ENCODE data around the gene GP1BB. TPM values are rescaled to one million over a fixed set of nuclear protein-coding genes. Genes with fewer than 3 reads are reported as not detected.

Gene GP1BB
- total RNA-seq, 1 donor: 1.8 TPM

DNA sequence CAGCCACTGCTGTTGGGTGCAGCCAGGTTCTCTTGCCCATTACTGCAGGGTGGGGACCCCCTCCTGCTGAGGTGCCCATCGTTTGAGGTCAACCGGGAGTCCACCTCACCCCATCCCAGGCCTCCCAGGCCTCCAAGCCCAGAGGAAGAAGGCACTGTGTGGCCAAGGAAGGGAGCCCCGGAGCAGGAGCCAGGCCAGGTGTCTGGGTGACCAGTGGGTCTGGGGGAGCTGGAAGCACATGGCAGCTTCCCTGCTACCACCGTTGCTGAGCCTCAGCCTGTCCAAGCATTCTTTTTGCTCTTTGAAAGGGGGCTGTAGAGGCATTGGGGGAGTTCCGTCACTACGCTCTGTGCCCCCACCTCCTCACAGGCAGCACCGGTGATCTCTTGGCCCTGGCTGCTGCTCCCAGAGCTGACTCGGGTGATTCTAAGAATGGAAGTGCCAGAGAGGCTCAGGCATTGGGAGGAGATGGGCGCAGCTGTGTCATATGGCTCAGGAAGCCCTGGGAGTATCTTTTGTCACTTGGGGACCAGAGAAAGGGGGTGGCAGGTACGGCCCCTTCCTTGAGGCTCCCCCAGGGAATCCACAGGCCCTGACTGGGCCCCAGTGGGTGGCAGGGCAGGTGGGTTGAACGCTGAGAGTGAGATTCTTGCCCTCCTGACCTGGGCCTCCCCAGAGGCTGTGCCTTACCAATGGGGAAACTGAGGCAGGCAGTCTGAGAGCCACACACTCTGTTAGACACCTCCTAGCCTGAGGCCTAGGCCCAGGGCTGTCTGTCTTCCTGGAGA lies 7.1 kb upstream of the GP1BB start:
- Histone ChIP-seq H3K27ac (ENCODE audit: low read depth, low read length) (no peak overlapping the region), H2AFZ (ENCODE audit: low read length) (no peak overlapping the region), H3K27me3 (ENCODE audit: insufficient read depth, low read length) (peaks cover 14% of the 10 kb centered on the region), H3K4me2 (ENCODE audit: insufficient read depth, low read length) (no peak overlapping the region), H3K4me1 (ENCODE audit: insufficient read depth, low read length) (peaks cover 4% of the 10 kb centered on the region), H3K9me3 (ENCODE audit: low read depth, low read length) (no peaks in the 10 kb centered on the region), H3K36me3 (ENCODE audit: insufficient read depth, low read length) (no peaks in the 10 kb centered on the region), H4K20me1 (ENCODE audit: insufficient read depth, low read length) (peaks cover 9% of the 10 kb centered on the region), H3K79me2 (ENCODE audit: insufficient read depth, low read length) (no peaks in the 10 kb centered on the region), H3K4me3 (ENCODE audit: insufficient read depth, low read length) (no peak overlapping the region)
- peak; percentile 80 for DNase-seq (ENCODE audit: insufficient read length, low spot score, missing footprints)
- TF ChIP-seq, protein P1, sequence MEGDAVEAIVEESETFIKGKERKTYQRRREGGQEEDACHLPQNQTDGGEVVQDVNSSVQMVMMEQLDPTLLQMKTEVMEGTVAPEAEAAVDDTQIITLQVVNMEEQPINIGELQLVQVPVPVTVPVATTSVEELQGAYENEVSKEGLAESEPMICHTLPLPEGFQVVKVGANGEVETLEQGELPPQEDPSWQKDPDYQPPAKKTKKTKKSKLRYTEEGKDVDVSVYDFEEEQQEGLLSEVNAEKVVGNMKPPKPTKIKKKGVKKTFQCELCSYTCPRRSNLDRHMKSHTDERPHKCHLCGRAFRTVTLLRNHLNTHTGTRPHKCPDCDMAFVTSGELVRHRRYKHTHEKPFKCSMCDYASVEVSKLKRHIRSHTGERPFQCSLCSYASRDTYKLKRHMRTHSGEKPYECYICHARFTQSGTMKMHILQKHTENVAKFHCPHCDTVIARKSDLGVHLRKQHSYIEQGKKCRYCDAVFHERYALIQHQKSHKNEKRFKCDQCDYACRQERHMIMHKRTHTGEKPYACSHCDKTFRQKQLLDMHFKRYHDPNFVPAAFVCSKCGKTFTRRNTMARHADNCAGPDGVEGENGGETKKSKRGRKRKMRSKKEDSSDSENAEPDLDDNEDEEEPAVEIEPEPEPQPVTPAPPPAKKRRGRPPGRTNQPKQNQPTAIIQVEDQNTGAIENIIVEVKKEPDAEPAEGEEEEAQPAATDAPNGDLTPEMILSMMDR (IDR thresholded peaks at IDR 0.05; ENCODE audit: extremely low read depth, low read depth, low read length): no peak

DNA sequence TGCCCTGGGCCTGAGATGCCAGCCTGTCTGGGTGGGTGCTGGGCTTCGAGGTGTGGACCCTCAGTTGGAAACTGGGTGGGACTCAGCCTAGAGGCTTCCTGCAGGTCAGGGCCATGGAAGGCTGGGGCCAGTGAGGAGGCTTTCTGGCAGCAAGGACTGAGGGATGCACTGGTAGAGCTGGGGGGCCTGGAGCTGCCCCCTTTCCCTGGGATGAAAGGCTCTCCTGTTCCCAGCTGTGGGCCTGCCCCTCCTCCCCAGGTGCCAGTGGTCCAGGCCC lies 6.6 kb upstream of the GP1BB start:
- Histone ChIP-seq H3K27me3 (ENCODE audit: insufficient read depth, low read length) (peaks cover 14% of the 10 kb centered on the region), H3K36me3 (ENCODE audit: insufficient read depth, low read length) (no peaks in the 10 kb centered on the region), H3K4me2 (ENCODE audit: insufficient read depth, low read length) (no peak overlapping the region), H4K20me1 (ENCODE audit: insufficient read depth, low read length) (peaks cover 9% of the 10 kb centered on the region), H3K27ac (ENCODE audit: low read depth, low read length) (no peak overlapping the region), H3K4me3 (ENCODE audit: insufficient read depth, low read length) (no peak overlapping the region), H3K9me3 (ENCODE audit: low read depth, low read length) (no peaks in the 10 kb centered on the region), H3K4me1 (ENCODE audit: insufficient read depth, low read length) (peaks cover 4% of the 10 kb centered on the region), H2AFZ (ENCODE audit: low read length) (no peak overlapping the region), H3K79me2 (ENCODE audit: insufficient read depth, low read length) (no peaks in the 10 kb centered on the region)
- DNase-seq (ENCODE audit: insufficient read length, low spot score, missing footprints): no peak
- TF ChIP-seq, protein P1 (IDR thresholded peaks at IDR 0.05; ENCODE audit: extremely low read depth, low read depth, low read length): no peak

DNA sequence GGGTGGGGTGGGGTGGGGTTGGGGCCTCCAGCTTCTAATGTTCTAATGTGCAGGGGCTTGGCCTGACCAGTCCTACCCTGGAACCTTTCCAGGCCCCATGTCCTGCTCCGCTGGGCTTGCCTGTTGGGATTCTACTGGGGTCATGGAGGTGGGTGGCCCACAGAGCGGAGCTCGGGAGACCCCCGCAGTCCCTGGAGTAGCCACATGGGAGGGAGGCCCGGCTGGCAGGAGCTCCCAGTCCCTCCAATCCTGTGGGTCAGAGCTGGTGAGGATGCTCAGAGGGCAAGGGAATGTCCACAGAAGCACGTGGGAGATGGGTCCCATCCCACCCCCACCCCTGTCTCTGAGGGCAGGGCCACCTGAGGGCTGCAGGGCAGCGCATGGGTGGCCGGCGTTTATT lies 6.2 kb upstream of the GP1BB start:
- Histone ChIP-seq H3K4me3 (ENCODE audit: insufficient read depth, low read length) (no peak overlapping the region), H4K20me1 (ENCODE audit: insufficient read depth, low read length) (peaks cover 9% of the 10 kb centered on the region), H3K4me1 (ENCODE audit: insufficient read depth, low read length) (peaks cover 4% of the 10 kb centered on the region), H3K27ac (ENCODE audit: low read depth, low read length) (no peak overlapping the region), H2AFZ (ENCODE audit: low read length) (no peak overlapping the region), H3K9me3 (ENCODE audit: low read depth, low read length) (no peaks in the 10 kb centered on the region), H3K27me3 (ENCODE audit: insufficient read depth, low read length) (peaks cover 12% of the 10 kb centered on the region), H3K79me2 (ENCODE audit: insufficient read depth, low read length) (no peaks in the 10 kb centered on the region), H3K4me2 (ENCODE audit: insufficient read depth, low read length) (no peak overlapping the region), H3K36me3 (ENCODE audit: insufficient read depth, low read length) (no peaks in the 10 kb centered on the region)
- DNase-seq (ENCODE audit: insufficient read length, low spot score, missing footprints): peak; percentile 91
- TF ChIP-seq, protein P1 (IDR thresholded peaks at IDR 0.05; ENCODE audit: extremely low read depth, low read depth, low read length): no peak

DNA sequence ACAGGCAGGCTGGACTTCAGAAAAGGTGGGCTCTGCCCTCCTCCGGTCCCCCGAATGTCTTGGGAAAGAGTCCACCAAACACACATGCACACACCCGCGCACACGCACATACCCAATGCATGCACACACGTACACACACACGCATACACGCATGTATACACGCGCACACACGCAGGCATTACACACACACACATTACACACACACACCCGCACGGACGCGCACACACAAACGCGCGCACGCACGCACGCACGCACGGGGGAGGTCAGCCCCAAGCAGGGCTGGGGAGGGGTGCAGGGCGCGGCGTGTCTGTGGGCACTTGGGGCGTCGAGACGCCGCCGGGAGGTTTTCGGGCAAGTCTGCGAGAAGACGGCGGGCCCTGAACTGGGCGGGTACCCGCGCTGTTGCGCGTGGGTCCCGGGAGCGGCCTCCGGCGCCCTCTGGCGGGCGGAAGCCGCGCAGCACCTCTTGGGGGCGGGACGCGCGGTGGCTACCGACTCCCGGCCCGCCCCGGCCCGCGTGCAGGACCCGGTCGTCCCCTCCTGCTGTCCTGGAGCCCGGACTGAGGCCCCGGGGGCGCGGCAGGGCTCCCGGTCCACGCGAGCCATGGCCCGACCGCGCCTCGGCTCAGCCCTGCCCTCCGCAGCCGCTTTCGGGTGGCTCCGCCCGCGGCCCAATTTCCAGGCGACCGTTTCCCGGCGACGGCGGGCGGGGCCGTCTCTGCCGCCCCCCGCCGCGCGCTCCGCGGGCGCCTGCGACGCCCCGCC lies 5.5 kb upstream of the GP1BB start:
- Histone ChIP-seq H3K79me2 (ENCODE audit: insufficient read depth, low read length) (no peaks in the 10 kb centered on the region), H3K9me3 (ENCODE audit: low read depth, low read length) (no peaks in the 10 kb centered on the region), H3K27ac (ENCODE audit: low read depth, low read length) (no peak overlapping the region), H3K36me3 (ENCODE audit: insufficient read depth, low read length) (no peaks in the 10 kb centered on the region), H2AFZ (ENCODE audit: low read length) (peak overlapping the region; percentile 82), H4K20me1 (ENCODE audit: insufficient read depth, low read length) (peaks cover 9% of the 10 kb centered on the region), H3K4me3 (ENCODE audit: insufficient read depth, low read length) (peak overlapping the region; percentile 76), H3K27me3 (ENCODE audit: insufficient read depth, low read length) (peaks cover 10% of the 10 kb centered on the region), H3K4me2 (ENCODE audit: insufficient read depth, low read length) (peak overlapping the region; percentile 85), H3K4me1 (ENCODE audit: insufficient read depth, low read length) (peaks cover 4% of the 10 kb centered on the region)
- DNase-seq (ENCODE audit: insufficient read length, low spot score, missing footprints): peak; percentile 100
- TF ChIP-seq, protein P1 (IDR thresholded peaks at IDR 0.05; ENCODE audit: extremely low read depth, low read depth, low read length): peak; percentile 65
